ENCODE results near the gene PLCD3.

PLCD3 gene

DNA sequence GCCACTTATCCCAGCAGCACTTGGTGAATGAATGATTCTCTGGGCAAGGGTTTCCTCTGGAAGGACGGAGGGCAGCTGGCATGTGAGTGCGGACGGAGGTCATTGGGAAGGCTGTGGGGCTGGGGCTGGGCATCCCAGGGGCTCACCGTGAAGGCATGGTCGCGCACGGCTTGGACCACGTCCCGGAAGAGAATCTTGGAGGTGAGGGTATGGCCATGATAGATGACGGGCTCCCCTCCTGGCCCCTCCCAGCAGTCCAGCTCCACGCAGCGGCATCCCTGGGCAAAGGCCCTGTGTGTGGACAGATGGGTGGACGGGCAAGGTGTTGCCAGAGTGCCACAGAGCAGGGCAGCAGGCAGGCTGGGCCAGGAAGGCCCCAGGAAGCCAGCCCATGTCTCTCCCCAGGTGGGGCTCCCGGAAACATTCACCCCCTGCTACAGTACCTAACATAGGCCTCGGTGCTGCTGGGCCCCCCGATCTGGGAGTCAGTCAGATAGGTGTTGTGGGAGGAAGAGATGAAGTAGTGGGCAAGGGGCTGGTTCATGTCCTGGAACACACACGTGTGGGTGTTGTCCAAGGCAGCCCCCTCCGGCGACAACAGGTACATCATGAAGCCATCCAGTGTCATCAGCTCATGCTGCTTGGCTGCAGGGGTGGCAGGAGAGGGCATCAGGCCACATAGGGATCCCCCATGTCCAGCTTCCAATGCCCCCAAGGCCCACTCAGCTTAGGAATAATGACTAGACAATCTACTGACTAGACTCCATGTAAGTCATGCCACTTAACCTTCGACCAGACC, 14.3 kb downstream of the PLCD3 start:
- no peak for DNase-seq (ENCODE audit: low read depth in 2 of 2)

DNA sequence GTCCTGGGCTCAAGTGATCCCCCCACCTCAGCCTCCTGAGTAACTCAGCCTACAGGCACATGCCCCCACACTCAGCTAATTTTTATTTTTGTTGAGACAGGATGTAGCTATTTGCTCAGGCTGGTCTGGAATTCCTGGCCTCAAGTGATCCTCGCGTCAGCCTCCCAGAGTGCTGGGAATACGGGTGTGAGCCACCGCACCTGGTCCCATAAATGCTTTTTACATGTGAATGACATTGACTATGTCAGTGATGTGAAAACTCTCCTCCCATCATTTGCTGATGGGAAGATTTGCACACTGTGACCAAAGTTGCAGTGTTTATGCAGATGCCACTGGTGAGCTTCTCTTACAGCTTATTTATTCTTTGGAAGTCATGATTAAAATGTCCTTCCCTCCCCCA, 15.0 kb downstream of the PLCD3 start:
- no peak for DNase-seq (ENCODE audit: low read depth in 2 of 2)

DNA sequence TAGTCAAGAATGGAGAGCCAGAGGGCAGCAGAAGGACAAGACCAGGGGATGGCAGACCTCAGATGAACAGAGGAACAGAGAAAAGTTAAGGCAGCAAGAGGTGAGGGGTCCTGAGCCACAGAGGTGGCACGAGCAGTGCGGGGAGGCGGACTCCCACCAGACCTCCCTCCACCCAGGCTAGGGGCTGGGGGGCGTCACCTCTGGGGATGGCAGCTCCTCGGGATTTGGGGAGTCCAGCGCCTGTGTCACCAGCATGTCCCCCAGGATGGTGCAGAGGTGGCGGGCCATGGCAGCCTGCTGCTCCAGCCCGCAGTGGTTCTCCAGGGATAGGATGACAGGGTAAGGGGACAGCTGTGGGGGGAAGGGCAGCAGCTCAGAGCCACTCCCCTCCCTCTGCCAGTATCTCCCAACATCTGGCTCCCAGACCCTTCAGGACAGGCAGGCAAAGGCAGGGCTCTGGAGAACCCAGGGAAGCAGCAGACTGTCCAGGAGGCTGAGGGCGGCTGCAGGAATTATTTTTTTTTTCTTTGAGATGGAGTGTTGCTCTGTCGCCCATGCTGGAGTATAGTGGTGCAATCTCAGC, 15.8 kb downstream of the PLCD3 start:
- DNase-seq (ENCODE audit: low read depth in 2 of 2) = no peak

DNA sequence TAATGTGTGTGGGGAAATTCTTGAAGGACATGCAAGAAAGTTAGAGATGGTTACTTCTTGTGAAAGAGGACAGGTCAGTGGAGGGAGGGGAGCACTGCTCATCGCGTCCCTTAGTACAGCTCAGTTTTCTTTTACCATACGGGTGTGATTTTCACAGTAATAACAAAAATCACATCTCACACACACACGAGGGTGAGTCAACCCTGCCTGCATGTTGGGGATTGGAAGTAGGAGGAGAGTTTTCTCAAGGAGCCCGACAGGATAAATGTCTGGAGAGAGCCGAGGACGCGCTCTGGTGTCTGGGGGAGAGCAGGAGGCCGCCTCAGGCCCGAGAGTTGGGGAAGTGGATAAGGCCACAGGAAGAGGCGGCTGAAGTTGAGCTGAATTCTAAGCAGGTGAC, 16.4 kb downstream of the PLCD3 start:
- DNase-seq (ENCODE audit: low read depth in 2 of 2) = no peak

DNA sequence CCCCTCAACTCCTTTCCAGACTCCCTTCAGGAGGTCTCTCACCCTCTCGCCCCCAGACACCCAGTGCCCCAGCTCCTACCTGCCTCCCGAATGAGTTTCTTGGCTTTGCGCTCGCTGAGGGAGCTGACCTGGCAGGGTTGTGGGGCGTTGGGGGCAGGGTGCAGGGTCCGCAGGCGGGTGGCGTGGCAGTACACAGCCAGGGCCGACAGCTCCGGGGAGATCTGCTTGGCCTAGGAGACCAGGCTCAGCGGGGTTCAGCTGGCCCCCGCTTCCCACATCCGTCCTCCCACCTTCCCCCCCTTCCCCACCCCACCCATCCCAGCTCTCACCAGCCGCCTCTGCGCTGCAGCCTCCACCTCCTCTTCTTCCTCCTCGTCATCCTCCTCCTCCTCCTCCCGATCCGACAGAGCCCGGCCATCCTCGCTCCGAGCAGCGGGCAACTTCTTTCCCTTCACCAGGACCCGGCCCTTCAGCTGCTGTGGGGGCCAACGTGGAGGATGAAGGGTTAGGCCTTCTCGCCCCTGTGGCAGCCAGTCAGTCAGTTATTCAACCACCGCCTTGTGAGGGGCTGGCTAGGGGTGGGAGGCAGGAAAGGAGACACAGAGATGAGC, 17.2 kb downstream of the PLCD3 start:
- no peak for DNase-seq (ENCODE audit: low read depth in 2 of 2)

DNA sequence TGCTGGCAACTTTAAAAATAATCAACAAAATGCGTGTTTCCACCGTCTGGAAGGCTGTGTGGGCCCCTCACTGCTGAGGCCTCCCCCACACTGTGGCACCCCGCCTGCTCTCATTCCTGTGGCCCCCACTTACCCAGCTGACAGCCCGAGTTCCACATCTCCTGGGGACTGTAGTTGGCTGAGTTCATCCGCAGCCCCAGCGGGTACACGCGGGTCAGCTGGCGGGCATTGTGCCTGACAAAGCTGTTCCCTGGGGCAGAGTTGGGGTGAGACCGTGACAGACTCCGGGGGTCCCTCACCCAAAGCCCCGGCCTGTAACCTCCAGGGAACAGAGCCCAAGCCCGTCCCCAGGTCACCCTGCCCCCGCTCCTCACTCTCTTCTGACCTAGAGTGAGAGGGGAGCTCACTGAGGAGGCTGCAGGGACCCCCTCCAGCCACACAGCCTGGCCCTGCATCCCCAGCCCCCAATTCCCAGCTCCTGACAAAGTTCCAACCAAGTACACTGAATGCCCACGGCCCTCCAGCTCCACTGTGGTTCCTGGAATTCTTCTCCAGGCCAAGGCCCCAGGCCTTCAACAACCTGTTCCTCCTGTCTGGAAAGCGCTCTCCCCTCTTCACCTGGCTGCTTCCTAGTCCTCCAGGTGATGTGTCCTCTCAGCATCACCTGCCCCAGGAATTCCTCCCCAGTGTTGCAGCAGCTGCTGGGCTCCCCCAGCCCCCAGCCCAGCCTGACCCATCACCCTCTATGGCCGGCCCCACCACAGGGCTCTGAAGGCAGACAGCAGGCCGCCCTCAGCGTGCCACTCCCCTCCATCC, 18.0 kb downstream of the PLCD3 start:
- no peak for DNase-seq (ENCODE audit: low read depth in 2 of 2)

DNA sequence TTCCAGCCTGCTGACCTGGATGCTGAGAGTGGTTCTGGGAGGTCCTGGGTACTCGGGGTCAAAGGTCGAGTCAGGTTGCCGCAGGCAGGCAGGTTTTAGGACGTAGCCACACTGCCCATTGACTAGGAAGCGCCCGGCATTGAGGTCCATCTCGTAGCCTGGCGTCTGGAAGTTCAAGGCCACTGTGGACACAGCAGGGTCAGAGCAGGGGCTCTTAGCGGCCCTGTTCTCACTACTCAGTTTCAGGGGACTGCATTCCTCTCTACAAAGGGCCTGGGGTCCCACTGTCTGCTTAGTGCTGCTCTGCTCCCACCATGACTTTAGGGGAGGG, 18.9 kb downstream of the PLCD3 start:
- no peak for DNase-seq (ENCODE audit: low read depth in 2 of 2)

DNA sequence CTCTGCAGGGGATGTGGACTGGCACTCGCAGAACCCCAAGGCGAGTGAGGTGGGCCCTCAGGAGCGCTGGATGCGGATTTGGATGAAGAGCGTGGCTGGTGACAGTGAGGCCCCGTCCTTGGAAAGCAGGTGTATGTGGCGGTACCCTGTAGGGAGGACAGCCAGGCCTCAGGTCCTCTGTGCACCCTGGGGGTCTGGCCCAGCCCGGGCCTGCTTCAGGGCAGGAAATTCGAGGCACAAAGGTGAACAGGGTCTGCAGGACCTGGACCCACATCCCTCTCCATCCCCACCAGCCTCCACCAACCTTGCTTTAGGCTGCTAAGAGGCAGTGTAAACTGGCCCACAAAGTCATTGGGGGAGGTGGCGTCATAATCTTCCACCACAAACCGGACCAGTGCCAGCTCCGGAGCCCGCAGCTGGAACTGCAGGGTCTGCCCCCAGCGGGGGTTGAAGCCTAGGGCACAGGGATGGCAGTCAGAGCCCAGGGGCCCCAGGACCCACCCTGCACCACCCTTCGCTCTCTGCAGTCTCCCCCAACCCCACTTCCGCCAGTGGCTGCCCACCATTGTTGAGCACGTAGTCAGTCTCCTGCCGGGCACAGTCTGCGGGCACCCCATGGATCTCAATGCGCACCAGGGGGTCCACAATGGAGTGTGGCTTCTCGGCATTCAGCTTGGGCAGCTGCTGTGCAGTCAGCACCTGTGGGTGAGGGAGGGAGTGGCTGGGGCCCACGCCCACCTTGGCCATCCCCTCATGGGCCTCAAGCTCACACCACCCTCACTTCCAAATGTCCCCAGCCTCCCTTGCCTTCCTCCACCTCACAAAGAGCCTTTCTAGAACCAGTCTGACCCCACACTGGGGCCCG, 19.5 kb downstream of the PLCD3 start:
- no peak for DNase-seq (ENCODE audit: low read depth in 2 of 2)

DNA sequence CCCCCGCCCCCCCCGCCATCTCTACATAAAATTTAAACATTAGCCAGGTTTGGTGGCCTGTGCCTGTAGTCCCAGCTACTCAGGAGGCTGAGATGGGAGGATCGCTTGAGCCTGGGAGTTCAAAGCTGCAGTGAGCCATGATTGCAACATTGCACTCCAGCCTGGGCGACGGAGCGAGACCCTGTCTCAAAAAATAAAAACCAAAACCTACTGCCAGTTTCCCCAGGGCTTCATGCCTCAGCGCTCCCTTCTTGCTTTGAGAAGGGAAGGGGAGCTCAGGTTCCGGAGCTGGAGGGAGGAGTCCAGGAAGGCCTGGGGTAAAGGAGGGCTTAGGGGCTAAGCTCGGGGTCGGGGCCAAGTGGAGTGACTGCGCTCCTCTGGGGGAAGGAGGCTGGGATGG, 20.5 kb downstream of the PLCD3 start:
- no peak for DNase-seq (ENCODE audit: low read depth in 2 of 2)

DNA sequence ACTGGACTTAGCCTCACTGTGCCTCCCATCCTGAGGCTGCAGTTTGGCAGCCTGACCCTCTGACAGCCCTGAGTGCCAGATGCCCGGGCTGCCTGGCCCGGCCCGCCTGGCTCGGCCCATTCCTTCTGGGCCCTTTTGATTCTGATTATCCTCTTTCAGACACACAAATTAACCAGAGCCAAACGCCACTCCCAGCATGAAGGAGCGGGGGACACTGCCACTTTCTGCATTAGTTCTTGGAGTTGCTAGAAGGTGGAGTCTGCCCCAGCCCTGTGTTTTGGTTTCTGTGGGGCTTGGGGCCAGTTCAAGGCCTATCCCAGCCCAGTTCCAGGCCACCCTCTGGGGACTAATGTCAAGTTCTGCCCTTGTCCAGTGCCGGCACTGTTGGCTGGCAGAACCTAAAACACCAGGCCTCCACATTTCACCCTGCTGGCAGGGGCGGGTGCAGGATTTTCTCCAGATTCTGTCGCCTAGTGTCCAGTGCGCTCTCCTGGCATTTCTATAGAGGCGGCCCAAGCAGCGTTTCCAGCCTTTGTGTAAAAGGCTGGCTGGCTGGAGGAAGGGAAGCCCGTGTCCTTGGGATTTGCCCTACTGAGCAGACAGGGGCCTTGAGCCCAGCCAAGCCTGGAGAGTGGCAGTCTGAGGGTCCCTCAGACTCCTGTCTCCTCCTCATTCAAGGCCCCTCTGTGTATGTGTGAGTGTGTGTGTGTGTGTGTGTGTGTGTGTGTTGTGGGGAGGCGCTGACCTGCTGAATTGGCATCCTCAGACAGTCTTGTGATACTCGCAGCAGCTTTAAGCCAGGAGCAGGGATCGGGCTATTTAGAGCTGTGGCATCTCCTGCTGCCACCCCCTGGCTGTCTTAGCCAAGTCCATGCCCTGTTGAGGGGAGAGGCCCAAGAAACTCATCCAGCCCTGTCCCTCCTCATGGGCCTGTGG, 21.4 kb downstream of the PLCD3 start:
- no peak for DNase-seq (ENCODE audit: low read depth in 2 of 2)

DNA sequence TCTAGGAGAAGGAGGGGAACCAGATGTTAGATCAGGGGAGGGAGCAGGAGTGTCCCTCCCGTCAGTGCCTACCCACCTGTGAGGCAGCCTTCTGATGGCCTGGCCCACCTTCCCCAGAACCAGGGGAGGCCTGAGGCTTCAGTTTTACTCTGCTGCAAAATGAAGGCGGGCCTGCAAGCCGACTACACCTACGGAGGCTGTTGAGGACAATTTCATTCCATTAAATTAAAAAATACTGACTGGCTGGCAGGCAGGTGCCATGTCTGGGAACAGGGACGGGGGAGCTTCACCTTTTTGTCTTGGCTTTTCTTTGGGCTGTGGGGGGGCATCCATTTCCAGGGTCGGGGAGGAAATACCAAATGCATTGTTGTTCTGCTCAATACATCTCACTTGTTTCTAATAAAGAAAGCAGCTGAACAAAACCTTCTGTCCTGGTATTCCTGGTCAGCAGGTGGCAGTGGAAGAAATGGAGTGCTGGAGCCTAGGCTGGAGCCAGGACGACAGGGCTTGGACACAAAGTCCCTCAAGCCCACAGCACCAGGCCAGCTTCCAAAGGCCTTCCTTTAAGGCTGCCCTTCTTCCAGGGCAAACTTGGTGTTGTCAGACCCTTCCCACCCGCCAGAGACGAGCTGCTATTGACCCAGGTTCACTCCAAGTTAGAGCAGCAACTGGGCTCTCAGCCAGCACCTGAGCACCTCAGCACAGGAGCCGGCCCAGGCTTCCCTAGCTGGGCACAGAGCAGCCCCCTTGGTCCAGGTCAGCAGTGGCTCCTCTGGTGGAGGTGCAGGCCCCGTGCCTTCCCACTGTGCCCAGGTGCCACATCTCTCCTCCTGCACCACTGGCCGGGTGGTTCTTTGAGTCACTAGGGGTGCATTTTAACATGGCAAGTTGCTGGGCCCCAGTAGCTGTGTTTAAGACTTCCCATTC, 23.5 kb downstream of the PLCD3 start:
- no peak for DNase-seq (ENCODE audit: low read depth in 2 of 2)

DNA sequence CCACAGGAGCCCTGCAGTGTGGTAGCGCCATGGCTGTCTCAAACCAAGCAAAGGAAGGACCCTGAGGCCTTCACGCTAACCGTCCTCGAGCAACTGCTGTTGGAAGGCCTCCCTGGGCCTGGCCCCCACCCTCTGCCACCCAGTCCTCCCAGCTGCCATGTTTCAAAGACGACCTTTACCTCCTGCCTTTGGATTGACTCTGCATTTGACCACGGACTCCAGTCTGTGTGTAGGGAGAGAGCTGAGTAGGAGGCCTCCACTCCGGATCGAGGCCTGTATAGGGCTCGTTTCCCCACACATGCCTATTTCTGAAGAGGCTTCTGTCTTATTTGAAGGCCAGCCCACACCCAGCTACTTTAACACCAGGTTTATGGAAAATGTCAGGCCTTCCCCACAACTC, 24.3 kb downstream of the PLCD3 start:
- no peak for DNase-seq (ENCODE audit: low read depth in 2 of 2)

DNA sequence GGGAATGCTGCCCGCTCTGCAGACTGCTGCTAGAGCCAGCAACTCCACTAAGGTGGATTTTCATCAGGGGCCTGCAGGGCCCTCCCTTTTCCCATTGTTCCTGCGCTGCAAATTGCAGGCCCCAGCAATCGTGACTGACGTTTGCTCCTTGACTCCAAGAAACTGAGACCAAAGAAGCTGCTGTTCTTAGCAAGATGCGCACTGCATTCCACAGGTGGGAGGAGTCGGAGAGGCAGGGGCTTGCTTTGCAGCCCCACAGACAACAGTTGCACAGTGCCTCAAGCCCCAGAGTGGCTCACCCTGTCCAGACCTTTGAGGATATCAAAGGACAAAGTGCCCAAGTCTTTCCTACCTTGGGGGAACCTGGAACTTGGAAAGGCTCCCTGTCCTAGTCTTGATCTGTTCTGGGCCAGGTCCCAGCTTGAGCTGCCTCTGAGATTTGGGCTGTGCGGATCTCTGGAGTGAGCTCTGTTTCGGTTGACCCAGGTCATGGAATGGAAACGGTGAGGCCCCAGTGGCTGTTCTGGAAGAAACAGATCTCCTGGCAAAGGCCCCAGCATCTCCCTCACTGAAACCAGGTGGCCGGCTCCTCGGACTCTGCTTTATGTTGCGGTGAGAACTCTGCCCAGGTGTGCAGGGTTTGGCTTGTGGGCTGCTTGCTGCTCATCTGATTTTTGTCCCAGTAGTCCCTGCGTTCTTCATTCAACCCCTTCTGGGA, 24.9 kb downstream of the PLCD3 start:
- DNase-seq (ENCODE audit: low read depth in 2 of 2) = no peak

DNA sequence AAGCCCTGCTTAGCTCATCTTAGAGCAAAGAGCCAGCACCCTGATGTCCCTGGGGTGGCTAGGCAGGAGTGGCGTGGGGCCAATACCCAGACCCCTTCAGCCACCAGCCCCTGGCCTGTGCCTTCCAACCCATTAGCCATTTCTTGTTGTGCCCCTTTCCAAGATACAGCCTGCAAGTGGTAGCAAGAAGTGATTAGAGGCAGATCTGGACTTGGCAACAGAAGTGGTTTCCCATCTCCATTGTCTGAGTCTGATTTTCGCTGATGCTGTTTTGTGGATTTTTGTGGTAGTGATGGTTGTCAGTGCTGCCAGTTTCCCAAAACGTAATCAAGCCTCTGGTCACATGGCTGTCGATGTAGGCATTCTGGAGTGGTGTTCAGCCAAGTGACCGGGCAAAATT, 25.7 kb downstream of the PLCD3 start:
- no peak for DNase-seq (ENCODE audit: low read depth in 2 of 2)

DNA sequence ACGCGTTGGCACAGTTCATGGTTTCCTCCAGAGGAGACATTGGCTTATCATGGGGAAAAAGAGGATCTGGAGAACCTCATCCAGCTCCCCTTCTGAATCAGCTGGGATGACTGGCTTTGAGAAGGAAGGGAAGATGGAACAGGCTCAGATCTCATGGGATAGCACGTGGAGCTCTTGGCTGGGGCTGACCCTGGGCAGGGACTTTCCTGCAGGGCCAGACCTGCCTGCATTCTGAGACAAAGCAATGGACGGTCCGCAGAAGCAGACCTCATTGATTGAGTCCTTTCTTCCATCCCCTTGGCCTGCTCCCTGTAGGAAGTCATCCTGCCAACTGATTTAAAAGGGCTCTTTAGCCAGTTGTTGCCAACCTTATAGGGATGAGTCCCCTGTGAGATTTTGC, 26.2 kb downstream of the PLCD3 start:
- no peak for DNase-seq (ENCODE audit: low read depth in 2 of 2)

DNA sequence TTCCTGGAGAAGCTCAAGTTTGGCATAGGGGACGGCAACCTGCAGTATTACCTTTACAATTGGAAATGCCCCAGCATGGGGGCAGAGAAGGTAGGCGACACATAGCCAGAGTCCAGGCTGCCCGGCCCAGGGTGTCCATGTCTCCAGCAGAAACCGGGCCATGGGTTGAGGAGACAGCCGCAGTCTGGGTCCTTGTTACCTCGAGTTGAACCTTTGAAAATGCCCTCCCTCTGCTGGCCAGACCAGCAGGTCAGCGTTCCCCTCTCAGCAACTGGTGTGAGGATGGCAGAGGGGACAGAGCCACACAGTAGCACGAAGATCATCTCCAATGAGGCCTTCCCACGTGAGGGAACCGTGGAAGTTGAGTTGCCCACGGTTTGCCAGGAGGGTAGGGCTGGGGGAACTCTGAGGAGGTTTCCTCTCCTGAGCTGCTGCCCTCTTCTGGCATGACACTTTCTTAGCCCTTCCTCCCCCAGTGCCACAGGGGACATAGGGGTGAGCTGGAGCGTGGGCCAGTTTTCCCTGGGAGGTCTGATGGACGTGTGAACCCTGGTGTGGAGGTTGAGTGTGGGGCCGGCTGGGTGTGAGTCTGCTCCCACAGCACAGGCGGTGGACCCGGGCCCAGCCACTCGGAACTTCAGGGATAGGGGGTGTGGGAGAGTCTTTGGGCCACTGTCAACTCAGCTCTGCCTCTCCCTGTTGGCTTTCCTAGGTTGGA, 27.2 kb downstream of the PLCD3 start:
- DNase-seq (ENCODE audit: low read depth in 2 of 2) = no peak

DNA sequence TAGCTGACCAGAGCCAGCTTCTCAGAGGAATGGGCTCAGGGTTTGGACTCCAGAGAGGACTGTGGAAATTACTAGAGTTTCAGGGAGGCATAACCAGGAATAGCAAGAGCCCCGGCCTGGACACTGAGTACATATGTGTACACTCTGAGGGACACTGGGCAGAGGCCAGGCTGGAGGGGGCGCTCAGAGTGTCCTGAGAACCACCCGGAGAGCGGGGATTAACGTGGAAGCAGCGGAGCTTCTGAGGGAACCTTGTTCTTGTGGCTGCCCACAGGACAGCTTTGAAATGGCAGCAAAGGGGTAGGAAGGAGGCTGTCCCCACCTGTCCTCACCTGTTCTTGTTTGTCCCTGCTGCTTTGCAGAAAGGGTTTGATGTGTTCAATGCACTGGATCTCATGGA, 27.8 kb downstream of the PLCD3 start:
- no peak for DNase-seq (ENCODE audit: low read depth in 2 of 2)

DNA sequence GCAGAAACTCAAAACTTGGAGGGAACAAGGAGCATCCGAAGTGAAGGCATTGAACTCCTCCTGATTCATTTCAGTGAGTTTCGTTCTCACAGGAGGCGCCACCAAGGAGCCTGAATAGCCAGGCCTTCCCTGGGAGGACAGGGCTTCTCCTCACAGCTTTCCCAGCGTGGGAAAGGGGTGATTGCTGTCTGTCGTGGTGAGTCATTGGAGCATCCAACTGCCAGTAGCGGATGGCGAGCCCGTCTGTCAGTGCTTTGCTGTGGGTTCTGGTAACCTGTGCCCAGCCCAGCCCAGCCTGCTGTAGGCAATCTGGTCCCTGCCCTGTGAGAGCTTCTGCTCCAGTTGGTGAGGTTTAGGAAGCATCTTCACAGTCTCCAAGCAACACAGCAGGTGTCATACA, 28.3 kb downstream of the PLCD3 start:
- no peak for DNase-seq (ENCODE audit: low read depth in 2 of 2)
